ENCODE measurements around the gene CYP26B1. TPM values are rescaled to one million over a fixed set of nuclear protein-coding genes. Genes with fewer than 3 reads are reported as not detected.

CYP26B1 gene
- total RNA-seq, 1 donor from 2014 or later: 1.2 TPM

- Mint-ChIP-seq H3K9me3 (ENCODE audit: unreplicated experiment) (peaks cover 5% of the 10 kb centered on the region), H3K36me3 (ENCODE audit: low read depth, unreplicated experiment) (peaks cover 3% of the 10 kb centered on the region), H3K4me1 (ENCODE audit: unreplicated experiment) (peaks cover 18% of the 10 kb centered on the region), H3K4me3 (ENCODE audit: unreplicated experiment) (no peak overlapping the region), H3K27me3 (ENCODE audit: unreplicated experiment) (peaks cover 31% of the 10 kb centered on the region), H3K27ac (ENCODE audit: unreplicated experiment) (no peak overlapping the region)
- DNase-seq (ENCODE audit: low spot score): no peak
- TF ChIP-seq CTCF (IDR thresholded peaks at IDR 0.05; ENCODE audit: unreplicated experiment): no peak
These were observed 4.9 kb downstream of the CYP26B1 start for GRCh38 chr2:72142570-72143440.

- Mint-ChIP-seq H3K4me3 (ENCODE audit: unreplicated experiment) (no peak overlapping the region), H3K4me1 (ENCODE audit: unreplicated experiment) (peaks cover 16% of the 10 kb centered on the region), H3K27ac (ENCODE audit: unreplicated experiment) (no peak overlapping the region), H3K9me3 (ENCODE audit: unreplicated experiment) (peaks cover 4% of the 10 kb centered on the region), H3K27me3 (ENCODE audit: unreplicated experiment) (peaks cover 30% of the 10 kb centered on the region), H3K36me3 (ENCODE audit: low read depth, unreplicated experiment) (peaks cover 3% of the 10 kb centered on the region)
- TF ChIP-seq CTCF (IDR thresholded peaks at IDR 0.05; ENCODE audit: unreplicated experiment): no peak
- no peak for DNase-seq (ENCODE audit: low spot score)
These were observed 5.7 kb downstream of the CYP26B1 start for GRCh38 chr2:72141881-72142451.

GRCh38 chr2:72141032-72141645 lies 6.5 kb downstream of the CYP26B1 start:
- Mint-ChIP-seq H3K9me3 (ENCODE audit: unreplicated experiment) (no peaks in the 10 kb centered on the region), H3K36me3 (ENCODE audit: low read depth, unreplicated experiment) (peaks cover 3% of the 10 kb centered on the region), H3K4me3 (ENCODE audit: unreplicated experiment) (no peak overlapping the region), H3K27me3 (ENCODE audit: unreplicated experiment) (peaks cover 23% of the 10 kb centered on the region), H3K27ac (ENCODE audit: unreplicated experiment) (no peak overlapping the region), H3K4me1 (ENCODE audit: unreplicated experiment) (peaks cover 10% of the 10 kb centered on the region)
- no peak for DNase-seq (ENCODE audit: low spot score)
- TF ChIP-seq CTCF (IDR thresholded peaks at IDR 0.05; ENCODE audit: unreplicated experiment): no peak

- H3K27ac Mint-ChIP-seq (ENCODE audit: unreplicated experiment): no peak overlapping the region
- H3K4me1 Mint-ChIP-seq (ENCODE audit: unreplicated experiment): peaks cover 9% of the 10 kb centered on the region
- TF ChIP-seq CTCF (IDR thresholded peaks at IDR 0.05; ENCODE audit: unreplicated experiment): no peak
- H3K9me3 Mint-ChIP-seq (ENCODE audit: unreplicated experiment): no peaks in the 10 kb centered on the region
- peaks cover under 1% of the 10 kb centered on the region for H3K36me3 Mint-ChIP-seq (ENCODE audit: low read depth, unreplicated experiment)
- H3K4me3 Mint-ChIP-seq (ENCODE audit: unreplicated experiment): no peak overlapping the region
- peaks cover 19% of the 10 kb centered on the region for H3K27me3 Mint-ChIP-seq (ENCODE audit: unreplicated experiment)
- DNase-seq (ENCODE audit: low spot score): no peak
These were observed 7.1 kb downstream of the CYP26B1 start for GRCh38 chr2:72140621-72140960.
